ENCODE results near the gene RAB36. TPM values are rescaled to one million over a fixed set of nuclear protein-coding genes. Genes with fewer than 3 reads are reported as not detected.

The RAB36 gene
- total RNA-seq, 4 donors from 2014 or later, result 8.8 to 28.7 (median 14.7) TPM

- H3K9me3 ChIP-seq, result no peaks in the 10 kb centered on the region
- H3K27ac ChIP-seq, result no peak overlapping the region
- no peaks in the 10 kb centered on the region for H3K36me3 ChIP-seq
- TF ChIP-seq POLR2A (IDR thresholded peaks at IDR 0.05) (no peak), CTCF (IDR thresholded peaks at IDR 0.05) (no peak)
- DNase-seq, result no peak
- intact Hi-C loops (cut with DNase I; ENCODE audit: low total_unique reads), result no loop called here
- no peaks in the 10 kb centered on the region for H3K4me1 ChIP-seq
- H3K4me3 ChIP-seq, result no peak overlapping the region
- H3K27me3 ChIP-seq, result no peaks in the 10 kb centered on the region
Measured at GRCh38 chr22:23196165-23196564, 50.9 kb downstream of the RAB36 start.

DNA sequence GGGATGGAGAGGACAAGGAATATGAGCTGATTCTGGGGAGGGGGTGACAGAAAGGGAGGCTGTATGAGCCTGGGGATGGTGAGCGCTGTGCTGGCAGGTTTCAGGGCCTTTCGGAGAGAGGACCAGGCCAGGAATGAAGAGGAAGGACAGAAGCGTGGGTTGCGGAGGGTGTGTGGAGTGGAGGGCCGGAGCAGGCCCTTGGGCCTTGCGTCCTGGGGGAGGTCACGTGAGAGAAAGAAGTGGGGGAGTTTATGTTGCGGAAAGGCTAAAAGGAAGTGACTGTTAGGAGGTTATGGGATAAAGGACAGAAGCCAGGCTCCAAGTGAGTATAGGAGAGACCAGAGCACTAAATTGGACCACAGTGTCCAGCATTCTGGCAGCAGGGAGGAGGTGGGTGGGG, 52.6 kb downstream of the RAB36 start:
- TF ChIP-seq CTCF (IDR thresholded peaks at IDR 0.05), result no peak
- TF ChIP-seq POLR2A (IDR thresholded peaks at IDR 0.05), result no peak
- no peaks in the 10 kb centered on the region for H3K36me3 ChIP-seq
- DNase-seq, result no peak
- intact Hi-C loops (cut with DNase I; ENCODE audit: low total_unique reads), result no loop called here
- no peaks in the 10 kb centered on the region for H3K4me1 ChIP-seq
- no peak overlapping the region for H3K27ac ChIP-seq
- H3K9me3 ChIP-seq, result no peaks in the 10 kb centered on the region
- no peaks in the 10 kb centered on the region for H3K27me3 ChIP-seq
- H3K4me3 ChIP-seq, result no peak overlapping the region

- DNase-seq, result no peak
- H3K9me3 ChIP-seq, result no peaks in the 10 kb centered on the region
- H3K36me3 ChIP-seq, result no peaks in the 10 kb centered on the region
- TF ChIP-seq POLR2A (IDR thresholded peaks at IDR 0.05), result no peak
- TF ChIP-seq CTCF (IDR thresholded peaks at IDR 0.05), result no peak
- no peak overlapping the region for H3K4me3 ChIP-seq
- H3K4me1 ChIP-seq, result peaks cover 0 to 3% of the 10 kb centered on the region in 2 donors
- intact Hi-C loops (cut with DNase I; ENCODE audit: low total_unique reads), result no loop called here
- H3K27me3 ChIP-seq, result no peaks in the 10 kb centered on the region
- no peak overlapping the region for H3K27ac ChIP-seq
Measured at GRCh38 chr22:23199159-23199558, 53.9 kb downstream of the RAB36 start.

DNA sequence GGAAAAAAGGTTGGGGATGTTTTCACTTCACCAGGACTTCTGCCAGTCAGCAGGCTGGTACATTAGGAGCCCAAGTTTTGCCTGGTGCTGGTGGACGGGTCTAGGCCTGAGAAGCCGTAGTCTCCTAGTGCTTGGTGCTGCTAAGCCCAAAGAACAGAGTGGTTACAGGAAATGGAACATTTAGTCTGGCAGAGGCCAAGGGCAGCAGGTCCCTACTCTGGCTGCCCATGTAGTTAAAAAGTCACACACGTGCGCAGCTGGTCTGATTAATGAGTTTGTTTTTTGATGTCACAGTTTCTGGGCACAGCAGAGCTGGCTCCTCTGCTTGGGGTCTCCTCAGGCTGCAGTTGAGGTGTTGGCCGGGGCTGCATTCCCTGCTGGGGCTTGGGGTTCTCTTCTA, 55.6 kb downstream of the RAB36 start:
- no peaks in the 10 kb centered on the region for H3K9me3 ChIP-seq
- no peaks in the 10 kb centered on the region for H3K36me3 ChIP-seq
- H3K27me3 ChIP-seq, result no peaks in the 10 kb centered on the region
- TF ChIP-seq POLR2A (IDR thresholded peaks at IDR 0.05) (no peak), CTCF (IDR thresholded peaks at IDR 0.05) (no peak)
- H3K27ac ChIP-seq, result no peak overlapping the region
- no peak overlapping the region for H3K4me3 ChIP-seq
- no peak for DNase-seq
- intact Hi-C loops (cut with DNase I; ENCODE audit: low total_unique reads), result no loop called here
- peaks cover 8 to 12% of the 10 kb centered on the region in 2 donors for H3K4me1 ChIP-seq

GRCh38 chr22:23202812-23203451, 57.7 kb downstream of the RAB36 start:
- intact Hi-C loops (cut with DNase I; ENCODE audit: low total_unique reads), result no loop called here
- TF ChIP-seq POLR2A (IDR thresholded peaks at IDR 0.05), result no peak
- no peak for TF ChIP-seq CTCF (IDR thresholded peaks at IDR 0.05)
- no peaks in the 10 kb centered on the region for H3K36me3 ChIP-seq

More at GRCh38 chr22:23202812-23203451, 57.7 kb downstream of the RAB36 start:
- Histone ChIP-seq H3K4me1 (peaks cover 8 to 12% of the 10 kb centered on the region in 2 donors), H3K9me3 (no peaks in the 10 kb centered on the region), H3K27me3 (no peaks in the 10 kb centered on the region), H3K27ac (peak overlapping the region in 1 of 2 donors; percentile 20), H3K4me3 (no peak overlapping the region)
- DNase-seq, result no peak
